ENCODE results near the gene MNAT1.

DNA sequence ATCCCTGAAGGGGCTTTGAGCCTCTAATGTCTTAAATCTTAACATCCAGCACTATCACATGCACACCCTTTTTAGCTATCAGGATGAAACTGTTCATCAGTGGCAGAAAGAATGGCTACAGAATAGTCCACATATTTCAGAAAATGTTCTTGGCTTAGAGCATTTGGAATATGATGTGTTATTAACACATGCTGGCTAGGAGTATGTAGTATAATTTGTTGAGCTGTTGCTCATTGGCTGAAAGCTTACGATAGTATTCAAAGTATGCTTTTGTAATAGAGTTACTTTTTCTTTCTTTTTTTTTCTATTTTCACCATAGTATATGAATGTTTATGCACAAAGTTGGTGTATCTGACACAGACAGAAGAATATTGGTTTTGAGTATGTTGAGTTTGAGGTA is 55.1 kb downstream of the MNAT1 start:
- TF ChIP-seq CTCF (IDR thresholded peaks at IDR 0.05) (no peak), POLR2A (IDR thresholded peaks at IDR 0.05) (no peak)

Data from lower leg skin (tissue), 3 donors.